Inferior parietal cortex (tissue), 1 donor: ENCODE results near the gene CABCOCO1.
A peak's percentile ranks its signal among the peaks of the same experiment; 100 is the strongest.

Source experiments
- DNase-seq: peaks from one replicate; pipeline ENCODE4 v3.0.0-alpha.2; 2016; ENCODE audit errors: extremely low spot score

CABCOCO1 gene, protein sequence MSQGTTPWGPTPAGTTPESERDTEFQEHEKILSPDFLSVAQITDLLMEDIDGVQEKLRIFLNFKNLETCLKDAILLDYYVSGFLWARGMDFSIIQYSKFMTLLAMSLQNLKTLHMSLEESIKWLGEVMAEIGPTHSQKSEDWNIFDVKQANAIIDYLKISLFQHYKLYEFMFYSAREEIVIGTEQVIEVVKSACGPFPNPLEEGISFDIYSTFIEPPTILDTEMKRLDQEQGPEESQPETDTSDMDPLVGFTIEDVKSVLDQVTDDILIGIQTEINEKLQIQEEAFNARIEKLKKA

GRCh38 chr10:61662794-61663259, at the start of gene CABCOCO1:
Gene CABCOCO1 (plus strand): TSS chr10:61662929. CDS start chr10:61662973, 44 bp downstream.
- peak; percentile 58 for DNase-seq

DNA sequence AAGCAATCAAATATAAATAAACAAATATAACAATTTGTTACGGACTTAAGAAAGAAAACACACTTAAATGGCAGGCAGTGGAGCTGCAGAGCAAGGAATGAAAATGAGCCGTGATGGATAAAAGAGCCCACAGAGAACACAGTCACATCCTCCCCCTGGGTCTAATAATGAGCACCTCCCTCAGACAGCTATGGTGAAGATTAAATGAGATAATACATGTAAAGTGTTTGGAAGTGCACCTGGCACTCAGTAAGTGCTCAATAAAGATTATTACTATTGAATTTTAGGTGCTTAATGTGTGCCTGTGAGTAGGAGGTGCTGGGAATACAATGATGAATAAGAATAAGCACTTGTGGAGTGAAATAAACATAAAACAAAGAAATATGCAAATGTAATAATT, 49.1 kb upstream of the CABCOCO1 start:
- no peak for DNase-seq

DNA sequence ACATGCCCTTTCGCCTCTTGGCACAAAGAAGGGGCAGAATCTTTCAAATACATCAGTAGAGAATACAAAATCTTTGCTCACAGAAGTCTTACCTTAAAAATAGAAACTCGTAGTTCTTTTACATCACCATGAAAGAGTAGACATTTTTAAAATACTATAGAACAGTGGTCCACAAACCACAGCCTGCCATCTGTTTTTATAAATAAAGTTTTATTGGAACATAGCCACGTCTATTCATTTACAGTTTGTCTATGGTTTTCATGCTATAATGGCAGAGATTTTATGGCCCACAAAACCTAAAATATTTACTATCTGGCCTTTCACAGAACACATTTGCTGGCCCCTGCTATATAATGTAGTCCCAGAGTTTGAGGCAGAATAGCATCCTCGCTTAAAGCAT, 46.1 kb upstream of the CABCOCO1 start:
- no peak for DNase-seq

DNA sequence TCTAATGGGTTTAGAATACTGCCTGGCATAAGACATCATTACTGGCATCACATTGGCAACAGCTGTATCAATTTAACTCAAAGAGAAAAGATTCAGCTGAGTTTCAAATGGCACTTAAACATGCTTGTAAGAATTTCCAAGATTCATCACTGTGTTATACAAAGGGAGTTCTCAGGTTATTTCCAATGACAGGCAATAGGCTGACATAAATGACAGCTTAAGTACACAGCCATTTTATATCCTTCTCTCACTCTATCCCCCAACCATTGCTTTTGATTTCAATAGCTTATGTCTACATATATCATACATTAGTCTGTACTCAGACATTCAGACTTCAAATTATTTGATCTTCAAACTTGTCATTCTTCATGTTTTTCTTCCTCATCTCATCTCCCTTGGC, 45.5 kb upstream of the CABCOCO1 start:
- DNase-seq: no peak

DNA sequence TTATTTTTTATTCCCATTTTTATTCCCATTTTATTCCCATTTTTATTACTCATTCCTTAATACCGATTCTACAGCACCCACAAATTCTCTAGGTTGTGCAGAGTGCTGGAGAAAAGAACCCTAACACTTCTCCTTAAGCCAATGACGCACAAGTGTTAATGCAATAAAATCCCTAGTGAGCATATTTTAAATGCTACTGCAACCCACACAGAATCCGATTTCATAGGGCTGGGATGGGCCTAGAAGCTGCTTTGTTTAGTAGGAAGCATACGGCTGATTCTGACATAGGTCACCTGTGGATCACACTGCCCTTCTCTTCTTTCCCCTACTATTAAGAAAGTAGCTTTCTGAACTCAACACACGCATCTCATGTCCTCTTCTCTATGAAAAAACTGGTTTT, 45.1 kb upstream of the CABCOCO1 start:
- DNase-seq: no peak

GRCh38 chr10:61618388-61618961, 44.3 kb upstream of the CABCOCO1 start:
- no peak for DNase-seq

DNA sequence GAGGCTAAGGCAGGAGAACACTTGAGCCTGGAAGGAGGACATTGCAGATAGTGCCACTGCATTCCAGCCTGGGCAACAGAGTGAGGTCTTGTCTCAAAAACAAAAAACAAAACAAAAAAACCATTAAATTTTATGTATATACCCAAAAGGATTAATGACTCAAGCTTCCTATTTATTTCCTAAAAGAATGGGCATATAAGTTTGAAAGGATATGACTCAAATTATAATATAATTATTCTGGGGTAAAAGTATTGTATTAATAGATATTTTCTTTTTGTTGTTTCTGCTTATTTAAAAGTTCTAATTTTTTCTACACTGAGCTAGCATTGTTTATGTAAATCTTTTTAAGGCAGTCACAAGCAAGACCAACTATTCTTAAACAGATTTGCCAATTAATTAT, 42.2 kb upstream of the CABCOCO1 start:
- no peak for DNase-seq

- DNase-seq: no peak
Measured at GRCh38 chr10:61621605-61622051, 41.1 kb upstream of the CABCOCO1 start.

- DNase-seq: peak; percentile 64
Measured at GRCh38 chr10:61623161-61623560, 39.6 kb upstream of the CABCOCO1 start.

DNA sequence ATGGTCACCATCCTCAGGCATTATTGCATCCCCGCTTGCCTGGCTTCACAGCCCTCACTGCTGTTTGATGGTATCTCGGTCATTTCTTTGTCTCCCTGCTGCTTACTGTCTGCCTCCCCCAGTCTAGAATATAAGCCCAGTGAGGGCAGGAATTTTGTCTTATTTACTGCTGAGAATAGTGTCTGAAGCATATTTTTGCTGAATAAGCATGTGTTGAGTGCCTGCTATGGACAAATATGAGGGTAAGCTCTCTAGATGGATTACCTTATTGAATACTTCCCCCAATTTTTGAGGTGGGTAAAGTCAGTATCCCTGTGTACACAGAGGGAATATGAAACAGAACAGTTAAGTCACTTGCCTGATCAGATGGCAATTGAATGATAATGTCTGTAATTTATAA, 36.5 kb upstream of the CABCOCO1 start:
- no peak for DNase-seq

GRCh38 chr10:61627266-61627665, 35.5 kb upstream of the CABCOCO1 start:
- no peak for DNase-seq

DNA sequence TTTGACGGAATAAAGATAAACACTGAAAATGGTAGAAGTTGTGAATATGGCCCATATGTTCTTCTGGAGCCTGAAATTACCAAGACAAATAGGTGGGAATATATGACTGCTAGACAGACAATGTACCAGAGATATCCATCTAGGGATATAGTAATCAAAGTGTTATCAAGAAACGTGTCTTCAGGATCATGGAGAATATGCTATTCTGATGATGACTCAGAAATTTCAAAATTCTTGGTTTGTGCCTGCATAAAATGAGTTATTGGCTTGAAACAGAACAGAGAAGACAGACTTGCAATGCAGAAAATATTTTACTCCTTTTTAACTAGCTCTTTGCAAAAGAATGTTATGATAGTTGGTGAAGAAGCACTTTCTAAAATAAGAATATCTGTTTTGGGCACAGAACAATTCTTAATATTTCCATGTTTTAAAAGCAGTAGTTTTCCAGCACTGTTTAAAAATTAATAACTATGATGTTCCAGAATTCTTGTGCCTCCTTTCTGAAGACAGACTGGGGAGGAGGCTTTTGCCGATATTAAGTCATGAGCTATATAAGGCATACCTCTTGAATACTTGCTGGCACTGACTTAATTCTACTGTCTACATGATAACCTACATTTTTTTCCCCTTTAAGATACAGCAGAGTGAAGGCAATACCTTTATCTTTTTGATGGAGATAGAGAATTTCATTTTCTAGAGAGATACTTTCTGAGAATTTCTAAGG, 34.4 kb upstream of the CABCOCO1 start:
- DNase-seq: peak; percentile 52

DNA sequence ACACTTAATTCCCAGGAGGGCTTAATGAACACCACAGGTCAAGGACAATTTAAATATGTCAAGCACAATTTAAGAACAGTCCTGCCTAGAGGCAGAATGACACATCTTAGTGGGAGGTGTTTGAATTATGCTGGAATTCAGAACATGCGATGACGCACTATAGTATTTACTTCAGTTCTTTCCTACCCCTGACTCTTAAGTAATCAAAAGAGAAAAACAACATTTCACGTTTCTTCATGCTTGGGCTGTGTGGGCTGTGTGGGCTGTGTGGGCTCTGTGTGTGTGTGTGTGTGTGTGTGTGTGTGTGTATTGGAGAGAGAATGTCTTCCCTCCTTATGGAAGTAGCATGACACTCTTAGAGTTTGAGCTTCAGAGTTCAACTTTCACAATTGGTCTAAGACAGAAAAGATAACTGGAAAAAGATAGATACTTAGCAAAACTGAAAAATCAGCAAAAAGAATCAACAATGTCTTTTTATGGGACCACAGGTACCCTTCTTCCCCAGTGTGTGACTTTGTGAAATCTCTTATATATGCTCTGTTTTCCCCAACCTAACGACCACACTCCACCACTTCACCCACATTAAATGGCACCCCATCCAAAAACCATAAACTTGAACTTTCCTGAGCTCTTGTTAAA, 33.7 kb upstream of the CABCOCO1 start:
- peak; percentile 42 for DNase-seq

- no peak for DNase-seq
Measured at GRCh38 chr10:61629576-61629975, 33.2 kb upstream of the CABCOCO1 start.

- no peak for DNase-seq
Measured at GRCh38 chr10:61632057-61632670, 30.6 kb upstream of the CABCOCO1 start.

GRCh38 chr10:61633665-61634064, 29.1 kb upstream of the CABCOCO1 start:
- DNase-seq: no peak

GRCh38 chr10:61634746-61635145, 28.0 kb upstream of the CABCOCO1 start:
- DNase-seq: no peak

DNA sequence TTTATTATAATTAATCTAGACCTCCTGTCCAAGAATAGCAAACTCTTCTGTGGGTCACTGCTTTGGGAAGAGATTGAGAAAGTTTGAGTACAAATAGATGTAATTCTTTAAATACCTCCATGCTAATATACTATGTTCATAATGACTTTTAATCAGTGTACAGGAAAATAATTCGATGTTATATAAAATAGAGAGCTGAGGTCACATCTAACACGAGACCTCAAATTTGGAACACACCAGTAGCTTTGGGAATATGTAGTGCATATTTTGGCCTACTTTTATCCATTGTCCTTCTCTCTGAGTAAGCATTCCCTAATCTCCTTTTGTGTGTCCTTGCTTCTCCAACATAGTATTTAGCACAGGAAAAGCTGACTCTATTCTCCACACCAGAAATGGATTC, 27.3 kb upstream of the CABCOCO1 start:
- DNase-seq: no peak

DNA sequence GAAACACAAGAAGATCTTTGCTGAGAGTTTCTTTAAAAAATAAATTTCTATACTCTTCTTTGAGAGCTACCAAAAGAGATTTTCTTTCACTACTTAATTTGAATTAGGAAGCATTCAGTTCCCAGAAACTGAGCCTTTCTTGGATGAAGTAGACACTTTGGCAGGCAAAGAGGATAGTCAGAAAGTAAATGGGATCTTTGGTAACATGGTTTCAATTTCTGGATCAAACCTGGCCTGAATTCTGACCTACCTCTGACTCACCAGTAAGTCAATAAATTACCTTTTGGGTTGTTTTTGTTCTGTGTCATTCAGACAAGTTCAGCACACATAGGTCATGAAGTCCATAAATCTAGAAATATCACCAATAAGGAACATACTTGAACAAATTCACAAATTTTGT, 26.8 kb upstream of the CABCOCO1 start:
- DNase-seq: no peak

DNA sequence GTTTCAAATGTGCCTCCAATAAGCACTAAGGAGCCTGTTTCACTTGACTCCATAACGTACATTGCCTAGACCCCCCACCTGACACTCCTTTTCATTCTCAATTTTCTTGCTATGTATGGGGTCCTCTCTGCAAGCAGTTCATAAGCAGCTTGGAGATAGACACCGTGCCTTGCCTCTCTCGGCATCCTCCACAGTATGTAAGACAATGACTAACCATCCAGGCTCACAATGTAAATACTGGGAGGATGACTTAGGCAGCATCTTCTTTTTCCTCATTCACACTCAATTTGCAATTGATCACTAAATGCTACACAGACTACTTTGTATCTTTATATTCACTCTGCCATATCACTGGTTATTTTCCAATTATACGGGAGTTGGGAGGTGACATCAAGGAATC, 22.8 kb upstream of the CABCOCO1 start:
- no peak for DNase-seq

DNA sequence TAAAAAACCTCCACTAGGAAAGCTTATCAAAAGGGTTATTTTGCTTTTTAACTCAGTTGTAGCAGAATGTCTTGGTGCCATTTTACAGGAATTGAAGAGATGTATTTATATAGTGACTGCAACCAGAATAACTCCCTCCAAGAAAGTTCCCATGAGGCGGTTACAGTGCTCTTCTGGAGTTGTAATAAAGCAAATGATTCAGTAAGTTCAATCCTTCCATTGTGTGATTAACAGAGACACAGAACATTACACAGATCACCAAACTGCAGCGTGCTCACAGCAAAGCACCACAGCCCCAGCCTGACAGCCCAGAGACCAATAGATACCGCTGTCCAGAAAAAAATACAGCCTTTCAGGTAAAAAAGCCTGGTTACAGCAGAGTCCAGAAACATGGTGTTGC, 21.9 kb upstream of the CABCOCO1 start:
- no peak for DNase-seq

DNA sequence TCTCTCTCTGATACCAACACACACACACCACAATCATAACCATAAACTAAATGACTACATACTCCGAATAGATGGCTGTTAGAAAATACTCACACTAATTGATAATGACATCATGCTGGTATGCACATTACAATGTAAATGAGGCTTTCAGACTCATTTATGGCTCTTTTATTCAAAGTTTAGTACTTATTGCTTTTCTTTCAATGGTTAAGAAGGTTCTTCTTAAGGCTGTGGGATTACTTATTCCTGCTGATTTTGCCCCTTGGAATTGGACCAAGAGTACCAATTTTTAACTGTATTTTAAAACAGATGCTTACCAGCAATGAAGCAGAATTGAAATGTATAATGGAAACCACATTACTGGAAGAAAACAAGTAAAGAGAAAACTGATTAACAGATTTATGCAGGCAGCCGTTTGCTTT, 20.6 kb upstream of the CABCOCO1 start:
- no peak for DNase-seq
